Thyroid gland (tissue), 4 donors: ENCODE results near the gene SEC14L3. TPM values are rescaled to one million over a fixed set of nuclear protein-coding genes. Genes with fewer than 3 reads are reported as not detected.

Source experiments
- DNase-seq, 2 donors: peaks; one replicate each; pipeline ENCODE4 v3.0.0-alpha.2; 2019
- H3K27ac ChIP-seq, 3 donors: fragments of 200-600 bp; sonication (generic); 1 replicate in 2 of 3; 2 replicates in 1 of 3; pipeline ENCODE4 v1.5.1; 2016 to 2019; ENCODE audit warnings: mild to moderate bottlenecking in 1 of 3, moderate library complexity in 1 of 3
- H3K27me3 ChIP-seq: fragments of 200-600 bp; sonication (generic); one replicate; pipeline ENCODE4 v1.5.1; 2019
- H3K36me3 ChIP-seq, 2 donors: fragments of 200-600 bp; sonication (generic); one replicate each; pipeline ENCODE4 v1.5.1; 2016 to 2019
- H3K4me1 ChIP-seq, 2 donors: fragments of 200-600 bp; sonication (generic); one replicate each; pipeline ENCODE4 v1.5.1; 2017 to 2019
- H3K4me3 ChIP-seq, 3 donors: fragments of 200-600 bp; sonication (generic); replicated peaks in 1 of 3; 1 replicate in 2 of 3; 2 replicates in 1 of 3; pipeline ENCODE4 v1.5.1; 2016; ENCODE audit warnings: mild to moderate bottlenecking in 1 of 3
- H3K9me3 ChIP-seq: fragments of 200-600 bp; sonication (generic); one replicate; pipeline ENCODE4 v1.5.1; 2017
- CTCF ChIP-seq, 6 experiments: fragments of 200-600 bp in 3 of 6; fragments of 450-650 bp in 3 of 6; sonication (generic) in 3 of 6; IDR thresholded peaks; one replicate each; pipeline ENCODE4 v1.5.1; 2016 to 2019; ENCODE audit warnings: antibody characterized with exemption in 6 of 6, mild to moderate bottlenecking in 2 of 6, inconsistent platforms in 1 of 6, moderate library complexity in 1 of 6
- POLR2A ChIP-seq, 2 donors: fragments of 450-650 bp; IDR thresholded peaks; one replicate each; pipeline ENCODE4 v1.6.1; 2017; ENCODE audit warnings: antibody characterized with exemption in 2 of 2, mild to moderate bottlenecking in 2 of 2, moderate library complexity in 1 of 2
- WGBS, 2 donors: methylation state at CpG; one replicate each; pipeline ENCODE4 v1.1.5; 2017; 5-methylcytosine and 5-hydroxymethylcytosine counted together
- intact Hi-C: fragments of 100-400 bp; cut with DNase I; formaldehyde crosslinking; loops from one replicate; pipeline ENCODE4 v1.15.1; 2023
- total RNA-seq, 4 donors: library from RNA; depleted of rRNA; stranded (reverse); fragments of >200 nt; gene quantifications; one replicate each; pipeline ENCODE4 v1.2.3, GENCODE V29; 2016

The SEC14L3 gene
- total RNA-seq, 4 donors from 2014 or later, result 1.5 TPM; not detected in 3

- no peaks in the 10 kb centered on the region for H3K27me3 ChIP-seq
- peaks cover 8 to 9% of the 10 kb centered on the region in 2 donors for H3K36me3 ChIP-seq
- intact Hi-C loops, result no loop called here
- TF ChIP-seq POLR2A (IDR thresholded peaks at IDR 0.05), result no peak
- no peak for TF ChIP-seq CTCF (IDR thresholded peaks at IDR 0.05)
- WGBS, 2 donors, result 73 to 75% methylated on average over 8 of the region's 8 CpGs
- no peak for DNase-seq
- H3K4me1 ChIP-seq, result peaks cover 26 to 47% of the 10 kb centered on the region in 2 donors
- no peak overlapping the region for H3K4me3 ChIP-seq
- H3K9me3 ChIP-seq, result no peaks in the 10 kb centered on the region
- peak overlapping the region; percentile 92 to 98 (median 97) for H3K27ac ChIP-seq
Measured at GRCh38 chr22:30421695-30422480, 49.9 kb downstream of the SEC14L3 start.

GRCh38 chr22:30420347-30421125 lies 51.3 kb downstream of the SEC14L3 start:
- Histone ChIP-seq H3K4me1 (peaks cover 26 to 36% of the 10 kb centered on the region in 2 donors), H3K4me3 (no peak overlapping the region), H3K27ac (peak overlapping the region in 1 of 3 donors; percentile 6), H3K9me3 (no peaks in the 10 kb centered on the region), H3K27me3 (no peaks in the 10 kb centered on the region), H3K36me3 (peaks cover 21 to 22% of the 10 kb centered on the region in 2 donors)
- WGBS, 2 donors, result 68 to 80% methylated on average over 6 of the region's 6 CpGs
- TF ChIP-seq CTCF (IDR thresholded peaks at IDR 0.05) (no peak), POLR2A (IDR thresholded peaks at IDR 0.05) (no peak)
- no peak for DNase-seq
- intact Hi-C loops, result no loop called here

DNA sequence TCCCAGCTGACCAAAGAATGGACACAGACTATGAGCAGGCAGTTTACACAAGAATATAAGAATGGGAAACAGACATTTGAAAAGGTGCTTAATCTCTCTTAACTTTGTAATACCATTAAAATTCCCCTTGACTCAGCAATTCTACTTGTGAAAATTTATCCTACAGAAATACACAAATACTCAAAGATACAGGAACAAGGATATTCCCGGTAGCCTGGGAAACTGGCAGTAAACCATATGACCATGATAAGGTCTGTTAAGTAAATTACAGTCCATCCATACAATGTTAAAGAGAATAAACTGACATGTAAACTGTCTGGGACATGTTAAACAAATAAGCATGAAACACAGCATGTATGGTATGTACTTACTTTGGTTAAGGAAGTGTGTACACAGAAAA lies 55.0 kb downstream of the SEC14L3 start:
- no peak for TF ChIP-seq POLR2A (IDR thresholded peaks at IDR 0.05)
- peaks cover 3 to 11% of the 10 kb centered on the region in 2 donors for H3K4me1 ChIP-seq
- WGBS, 2 donors, result 82 to 86% methylated on average over 1 of the region's 1 CpG
- no peak overlapping the region for H3K4me3 ChIP-seq
- DNase-seq, result no peak
- no peaks in the 10 kb centered on the region for H3K27me3 ChIP-seq
- no peaks in the 10 kb centered on the region for H3K9me3 ChIP-seq
- intact Hi-C loops, result no loop called here
- no peak overlapping the region for H3K27ac ChIP-seq
- peaks cover 21 to 28% of the 10 kb centered on the region in 2 donors for H3K36me3 ChIP-seq

GRCh38 chr22:30416403-30416802 lies 55.4 kb downstream of the SEC14L3 start:
- intact Hi-C loops, result no loop called here
- no peak for DNase-seq
- Histone ChIP-seq H3K9me3 (no peaks in the 10 kb centered on the region), H3K27me3 (no peaks in the 10 kb centered on the region), H3K4me3 (no peak overlapping the region), H3K4me1 (peaks cover 0 to 7% of the 10 kb centered on the region in 2 donors), H3K36me3 (peaks cover 21 to 28% of the 10 kb centered on the region in 2 donors), H3K27ac (no peak overlapping the region)
- WGBS, 2 donors, result 94 to 96% methylated on average over 2 of the region's 2 CpGs
- no peak for TF ChIP-seq CTCF (IDR thresholded peaks at IDR 0.05)
- TF ChIP-seq POLR2A (IDR thresholded peaks at IDR 0.05), result no peak

- H3K36me3 ChIP-seq, result peaks cover 35 to 43% of the 10 kb centered on the region in 2 donors
- H3K27ac ChIP-seq, result no peak overlapping the region
- no peaks in the 10 kb centered on the region for H3K9me3 ChIP-seq
- no peaks in the 10 kb centered on the region for H3K27me3 ChIP-seq
- no peak overlapping the region for H3K4me3 ChIP-seq
- intact Hi-C loops, result no loop called here
- WGBS, 2 donors, result 82 to 88% methylated on average over 4 of the region's 4 CpGs
- no peaks in the 10 kb centered on the region for H3K4me1 ChIP-seq
- DNase-seq, result no peak
- TF ChIP-seq POLR2A (IDR thresholded peaks at IDR 0.05) (no peak), CTCF (IDR thresholded peaks at IDR 0.05) (no peak)
Measured at GRCh38 chr22:30414525-30415047, 57.2 kb downstream of the SEC14L3 start.
